ENCODE data around the gene CEMP1.

The CEMP1 gene

GRCh38 chr16:2531371-2531695 is at the start of gene CEMP1:
Gene CEMP1, minus strand, starts transcription at chr16:2531408. Its CDS starts 335 bp downstream, at chr16:2531073.
- no peak for TF ChIP-seq CTCF (IDR thresholded peaks at IDR 0.05)

- TF ChIP-seq CTCF (IDR thresholded peaks at IDR 0.05): peak; percentile 35
Measured at GRCh38 chr16:2551420-2551889, 20.2 kb upstream of the CEMP1 start.

GRCh38 chr16:2537451-2538379 is 6.5 kb upstream of the CEMP1 start, which contains the start of gene PDPK1:
Gene PDPK1, plus strand, starts transcription at chr16:2538021. Its CDS starts 92 bp downstream, at chr16:2538113.
- no peak for TF ChIP-seq CTCF (IDR thresholded peaks at IDR 0.05)

- TF ChIP-seq CTCF (IDR thresholded peaks at IDR 0.05): no peak
Measured at GRCh38 chr16:2535625-2536013, 4.4 kb upstream of the CEMP1 start.

- TF ChIP-seq CTCF (IDR thresholded peaks at IDR 0.05): no peak
Measured at GRCh38 chr16:2533912-2534311, 2.7 kb upstream of the CEMP1 start.

- TF ChIP-seq CTCF (IDR thresholded peaks at IDR 0.05): no peak
Measured at GRCh38 chr16:2532494-2533141, 1.4 kb upstream of the CEMP1 start.

GRCh38 chr16:2531696-2532493 is 687 bp upstream of the CEMP1 start:
- no peak for TF ChIP-seq CTCF (IDR thresholded peaks at IDR 0.05)

Data from LNCAP (cell line).